Caco-2 (cell line): ENCODE data around the gene WDFY4. TPM values are rescaled to one million over a fixed set of nuclear protein-coding genes. Genes with fewer than 3 reads are reported as not detected.

Experiments used
- BruUV-seq: library from RNA; stranded (reverse); fragments of 400-500 nt; replicated peaks from 2 replicates; lab custom pipeline; 2021; lab: Mats Ljungman, UMichigan
- CTCF ChIA-PET: fragments of 300-600 bp; sonication (Branson Sonifier 250); formaldehyde crosslinking; loops from one replicate; lab custom pipeline; 2022; ENCODE audit warnings: antibody characterized with exemption; lab: Charles Lee
- POLR2A ChIA-PET: fragments of 300-600 bp; sonication (Branson Sonifier 250); formaldehyde crosslinking; loops from one replicate; lab custom pipeline; 2022; ENCODE audit warnings: antibody characterized with exemption; lab: Charles Lee
- DNase-seq, 2 experiments: peaks; one replicate each; pipeline versions ENCODE4 v3.0.0 to v3.0.0-alpha.2; 2020 to 2022
- H3K27me3 ChIP-seq: replicated peaks from 2 replicates; pipeline ENCODE4 v1.6.0; 2011; ENCODE audit warnings: low read length; ENCODE audit not compliant: control insufficient read depth, insufficient read depth
- H3K36me3 ChIP-seq: 2 replicates; pipeline ENCODE4 v1.5.1; 2011; ENCODE audit warnings: low read length; ENCODE audit not compliant: control insufficient read depth, insufficient read depth
- H3K4me1 ChIP-seq: fragments of 250-450 bp; sonication (Bioruptor Pico); 2 replicates; pipeline ENCODE4 v1.5.1; 2020; ENCODE audit warnings: mild to moderate bottlenecking
- H3K4me3 ChIP-seq: 2 replicates; pipeline ENCODE4 v1.5.1; 2011; ENCODE audit warnings: low read depth, mild to moderate bottlenecking, control low read depth, low read length
- H3K9me3 ChIP-seq: fragments of 250-450 bp; sonication (Bioruptor Pico); 2 replicates; pipeline ENCODE4 v1.5.1; 2020; ENCODE audit warnings: mild to moderate bottlenecking, moderate library complexity
- H3K27ac Mint-ChIP-seq: one replicate; pipeline ENCODE4 v1.8.0; 2022; ENCODE audit warnings: mixed read lengths; ENCODE audit not compliant: unreplicated experiment
- H3K27me3 Mint-ChIP-seq: one replicate; pipeline ENCODE4 v1.8.0; 2022; ENCODE audit warnings: mixed read lengths; ENCODE audit not compliant: insufficient read depth, unreplicated experiment
- H3K36me3 Mint-ChIP-seq: one replicate; pipeline ENCODE4 v1.8.0; 2022; ENCODE audit warnings: mild to moderate bottlenecking, mixed read lengths; ENCODE audit not compliant: insufficient read depth, unreplicated experiment
- H3K4me1 Mint-ChIP-seq: one replicate; pipeline ENCODE4 v1.8.0; 2022; ENCODE audit warnings: low read depth, mixed read lengths; ENCODE audit not compliant: unreplicated experiment
- H3K4me3 Mint-ChIP-seq: one replicate; pipeline ENCODE4 v1.8.0; 2022; ENCODE audit warnings: mild to moderate bottlenecking, moderate library complexity, mixed read lengths; ENCODE audit not compliant: unreplicated experiment
- H3K9me3 Mint-ChIP-seq: one replicate; pipeline ENCODE4 v1.8.0; 2022; ENCODE audit warnings: mixed read lengths; ENCODE audit not compliant: unreplicated experiment
- intact Hi-C: fragments of 100-400 bp; cut with micrococcal nuclease; formaldehyde crosslinking; loops from one replicate; pipeline ENCODE4 v1.10.0; 2022; ENCODE audit not compliant: unreplicated experiment
- total RNA-seq: library from RNA; stranded (reverse); gene quantifications from 2 replicates; pipeline ENCODE4 v1.2.3, GENCODE V29; 2022
- TF ChIP-seq, protein P1 (sequence below), 2 experiments: fragments of 200-600 bp in 1 of 2; IDR thresholded peaks; 1 replicate in 1 of 2; 2 replicates in 1 of 2; pipeline versions ENCODE4 v1.5.1 to v1.8.0; 2011 to 2022; ENCODE audit warnings: antibody characterized with exemption in 1 of 2, control low read depth in 1 of 2, inconsistent platforms in 1 of 2, low read depth in 1 of 2, low read length in 1 of 2, mild to moderate bottlenecking in 1 of 2, moderate library complexity in 1 of 2; ENCODE audit not compliant: insufficient read depth in 1 of 2, severe bottlenecking in 1 of 2, unreplicated experiment in 1 of 2

WDFY4 gene
- total RNA-seq, 1 experiment from 2014 or later, result not detected

DNA sequence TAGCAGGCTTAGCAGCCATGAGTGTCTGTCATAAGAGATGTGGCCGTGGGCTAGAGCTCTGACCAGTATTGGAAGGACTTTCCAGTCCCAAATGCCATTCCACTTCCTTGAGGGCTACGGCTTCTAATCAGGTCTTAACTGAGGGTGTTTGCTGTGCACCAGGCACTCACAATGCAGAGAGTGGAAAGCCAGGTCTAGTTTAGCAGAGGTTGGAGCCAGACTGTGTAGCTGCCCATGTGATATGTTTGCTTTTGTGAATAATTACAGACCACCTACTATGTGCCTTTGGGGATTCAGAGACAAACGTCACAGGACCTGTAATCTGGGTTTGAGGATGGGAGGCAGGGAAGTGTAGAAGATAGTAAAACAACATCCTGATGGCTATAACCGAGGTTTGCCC is 79.8 kb downstream of the WDFY4 start:
- CTCF ChIA-PET, result no interaction called here
- H3K27me3 Mint-ChIP-seq, result peaks cover 28% of the 10 kb centered on the region
- peaks cover 3% of the 10 kb centered on the region for H3K27me3 ChIP-seq

DNA sequence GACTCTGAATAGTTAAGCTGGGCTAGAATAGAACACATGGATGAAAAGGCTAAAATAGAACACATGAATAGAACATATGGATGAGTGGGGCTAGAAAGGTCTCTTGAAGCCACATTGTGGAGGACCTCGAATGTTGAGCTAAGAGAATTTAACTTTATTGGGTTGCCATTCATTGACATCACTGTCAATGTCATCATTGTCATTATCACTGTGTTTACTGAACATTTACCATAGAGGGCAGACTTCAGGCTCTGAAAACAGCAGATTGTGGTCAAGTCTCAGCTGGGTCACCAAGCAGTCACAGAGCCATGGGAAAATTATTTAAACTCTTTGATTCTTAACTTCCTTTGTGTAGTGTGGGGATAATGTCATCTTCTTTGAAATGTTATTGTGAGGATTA is 80.4 kb downstream of the WDFY4 start:
- intact Hi-C loops, result no loop called here
- Histone ChIP-seq H3K9me3 (no peaks in the 10 kb centered on the region), H3K4me1 (no peaks in the 10 kb centered on the region), H3K4me3 (no peak overlapping the region), H3K36me3 (no peaks in the 10 kb centered on the region), H3K27me3 (peaks cover 1% of the 10 kb centered on the region; the same call in 1 of the 2 replicates)
- no peak overlapping the region for H3K27ac Mint-ChIP-seq
- no peaks in the 10 kb centered on the region for H3K36me3 Mint-ChIP-seq
- TF ChIP-seq, protein P1, sequence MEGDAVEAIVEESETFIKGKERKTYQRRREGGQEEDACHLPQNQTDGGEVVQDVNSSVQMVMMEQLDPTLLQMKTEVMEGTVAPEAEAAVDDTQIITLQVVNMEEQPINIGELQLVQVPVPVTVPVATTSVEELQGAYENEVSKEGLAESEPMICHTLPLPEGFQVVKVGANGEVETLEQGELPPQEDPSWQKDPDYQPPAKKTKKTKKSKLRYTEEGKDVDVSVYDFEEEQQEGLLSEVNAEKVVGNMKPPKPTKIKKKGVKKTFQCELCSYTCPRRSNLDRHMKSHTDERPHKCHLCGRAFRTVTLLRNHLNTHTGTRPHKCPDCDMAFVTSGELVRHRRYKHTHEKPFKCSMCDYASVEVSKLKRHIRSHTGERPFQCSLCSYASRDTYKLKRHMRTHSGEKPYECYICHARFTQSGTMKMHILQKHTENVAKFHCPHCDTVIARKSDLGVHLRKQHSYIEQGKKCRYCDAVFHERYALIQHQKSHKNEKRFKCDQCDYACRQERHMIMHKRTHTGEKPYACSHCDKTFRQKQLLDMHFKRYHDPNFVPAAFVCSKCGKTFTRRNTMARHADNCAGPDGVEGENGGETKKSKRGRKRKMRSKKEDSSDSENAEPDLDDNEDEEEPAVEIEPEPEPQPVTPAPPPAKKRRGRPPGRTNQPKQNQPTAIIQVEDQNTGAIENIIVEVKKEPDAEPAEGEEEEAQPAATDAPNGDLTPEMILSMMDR (IDR thresholded peaks at IDR 0.05; ENCODE audit: insufficient read depth in 1 of 2, low read depth in 1 of 2, low read length in 1 of 2, severe bottlenecking in 1 of 2, unreplicated experiment in 1 of 2), result peak in 1 of 2 experiments; percentile 16
- no peaks in the 10 kb centered on the region for H3K9me3 Mint-ChIP-seq
- H3K4me1 Mint-ChIP-seq, result no peaks in the 10 kb centered on the region
- ChIA-PET POLR2A (no interaction called here), CTCF (no interaction called here)
- H3K4me3 Mint-ChIP-seq, result no peak overlapping the region
- no TSS peak for BruUV-seq
- peaks cover 23% of the 10 kb centered on the region for H3K27me3 Mint-ChIP-seq
- DNase-seq, result no peak

More for the DNA sequence above, 79.8 kb downstream of the WDFY4 start:
- TF ChIP-seq, protein P1 (IDR thresholded peaks at IDR 0.05; ENCODE audit: insufficient read depth in 1 of 2, low read depth in 1 of 2, low read length in 1 of 2, severe bottlenecking in 1 of 2, unreplicated experiment in 1 of 2), result no peak
- POLR2A ChIA-PET, result no interaction called here
- Mint-ChIP-seq H3K36me3 (no peaks in the 10 kb centered on the region), H3K4me1 (no peaks in the 10 kb centered on the region), H3K27ac (no peak overlapping the region), H3K4me3 (no peak overlapping the region), H3K9me3 (no peaks in the 10 kb centered on the region)
- H3K4me3 ChIP-seq, result no peak overlapping the region
- intact Hi-C loops, result no loop called here
- no peaks in the 10 kb centered on the region for H3K9me3 ChIP-seq
- no peaks in the 10 kb centered on the region for H3K36me3 ChIP-seq
- H3K4me1 ChIP-seq, result no peaks in the 10 kb centered on the region
- no peak for DNase-seq
- BruUV-seq, result no TSS peak

DNA sequence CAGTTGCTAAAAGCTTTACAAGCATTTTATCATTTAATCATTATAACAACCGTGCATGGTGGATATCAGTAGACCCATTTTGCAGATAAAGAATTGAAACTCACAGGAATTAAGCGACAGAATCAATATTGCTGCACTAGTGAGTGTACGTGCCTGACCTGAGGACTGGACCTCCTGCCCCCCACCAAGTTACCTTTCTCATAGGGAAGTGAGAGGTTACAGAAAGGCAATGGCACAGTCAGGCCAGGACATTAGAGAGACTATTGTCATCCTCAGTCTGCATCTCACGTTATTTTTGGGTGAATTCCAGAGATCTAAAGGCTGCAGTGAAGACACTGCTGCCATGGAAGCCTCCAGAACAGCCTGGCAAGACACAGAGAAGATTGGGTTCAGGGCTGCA is 80.9 kb downstream of the WDFY4 start:
- no peak overlapping the region for H3K4me3 Mint-ChIP-seq
- POLR2A ChIA-PET, result no interaction called here
- H3K27me3 Mint-ChIP-seq, result peaks cover 24% of the 10 kb centered on the region
- H3K27me3 ChIP-seq, result no peaks in the 10 kb centered on the region; the same call in 1 of the 2 replicates
- BruUV-seq, result no TSS peak
- H3K27ac Mint-ChIP-seq, result no peak overlapping the region
- H3K9me3 Mint-ChIP-seq, result no peaks in the 10 kb centered on the region
- no peaks in the 10 kb centered on the region for H3K36me3 ChIP-seq
- no peaks in the 10 kb centered on the region for H3K9me3 ChIP-seq
- no peak for DNase-seq
- intact Hi-C loops, result no loop called here
- no peaks in the 10 kb centered on the region for H3K36me3 Mint-ChIP-seq
- H3K4me1 Mint-ChIP-seq, result no peaks in the 10 kb centered on the region
- H3K4me3 ChIP-seq, result no peak overlapping the region
- CTCF ChIA-PET, result no interaction called here
- TF ChIP-seq, protein P1 (IDR thresholded peaks at IDR 0.05; ENCODE audit: insufficient read depth in 1 of 2, low read depth in 1 of 2, low read length in 1 of 2, severe bottlenecking in 1 of 2, unreplicated experiment in 1 of 2), result no peak
- no peaks in the 10 kb centered on the region for H3K4me1 ChIP-seq
